C4-2B (cell line): ENCODE measurements around the gene PPM1D.

Experiments used
- H3K27ac ChIP-seq: fragments of 450-650 bp; 2 replicates; pipeline ENCODE4 v1.5.1; 2017
- CTCF ChIP-seq: fragments of 450-650 bp; conservative IDR thresholded peaks from 2 replicates; pipeline ENCODE4 v1.5.1; 2017; ENCODE audit warnings: mild to moderate bottlenecking
- ZFX ChIP-seq: fragments of 450-650 bp; IDR thresholded peaks from 2 replicates; pipeline ENCODE4 v1.6.1; 2017

Gene PPM1D

GRCh38 chr17:60597297-60597696, 2.7 kb upstream of the PPM1D start:
- no peak overlapping the region for H3K27ac ChIP-seq
- TF ChIP-seq CTCF (no peak), ZFX (no peak)

GRCh38 chr17:60598001-60598736, 1.8 kb upstream of the PPM1D start:
- no peak overlapping the region for H3K27ac ChIP-seq
- TF ChIP-seq ZFX (no peak), CTCF (no peak)

GRCh38 chr17:60599220-60599619, 773 bp upstream of the PPM1D start:
- TF ChIP-seq CTCF (no peak), ZFX (no peak)
- peak overlapping the region; percentile 92 for H3K27ac ChIP-seq

GRCh38 chr17:60600490-60601446, 775 bp downstream of the PPM1D start:
- TF ChIP-seq CTCF, result peak; percentile 91
- peak; percentile 72 for TF ChIP-seq ZFX
- H3K27ac ChIP-seq, result peak overlapping the region; percentile 92

GRCh38 chr17:60601447-60602384, 1.7 kb downstream of the PPM1D start:
- TF ChIP-seq CTCF (peak; percentile 73), ZFX (no peak)
- peak overlapping the region; percentile 92; the same call in 1 of the 2 replicates for H3K27ac ChIP-seq

- H3K27ac ChIP-seq, result no peak overlapping the region
- TF ChIP-seq ZFX (no peak), CTCF (no peak)
These were observed 2.4 kb downstream of the PPM1D start for GRCh38 chr17:60602385-60602742.
